Erythroblast (primary cell): ENCODE results near the gene BSCL2.

Experiments used
- GATA1 ChIP-seq: IDR thresholded peaks from 2 replicates; pipeline ENCODE4 v1.6.1; 2011; ENCODE audit warnings: low read depth, mild to moderate bottlenecking, control low read depth, low read length, moderate library complexity
- POLR2A ChIP-seq: IDR thresholded peaks from 2 replicates; pipeline ENCODE4 v1.6.1; 2011; ENCODE audit warnings: mild to moderate bottlenecking, low read length

DNA sequence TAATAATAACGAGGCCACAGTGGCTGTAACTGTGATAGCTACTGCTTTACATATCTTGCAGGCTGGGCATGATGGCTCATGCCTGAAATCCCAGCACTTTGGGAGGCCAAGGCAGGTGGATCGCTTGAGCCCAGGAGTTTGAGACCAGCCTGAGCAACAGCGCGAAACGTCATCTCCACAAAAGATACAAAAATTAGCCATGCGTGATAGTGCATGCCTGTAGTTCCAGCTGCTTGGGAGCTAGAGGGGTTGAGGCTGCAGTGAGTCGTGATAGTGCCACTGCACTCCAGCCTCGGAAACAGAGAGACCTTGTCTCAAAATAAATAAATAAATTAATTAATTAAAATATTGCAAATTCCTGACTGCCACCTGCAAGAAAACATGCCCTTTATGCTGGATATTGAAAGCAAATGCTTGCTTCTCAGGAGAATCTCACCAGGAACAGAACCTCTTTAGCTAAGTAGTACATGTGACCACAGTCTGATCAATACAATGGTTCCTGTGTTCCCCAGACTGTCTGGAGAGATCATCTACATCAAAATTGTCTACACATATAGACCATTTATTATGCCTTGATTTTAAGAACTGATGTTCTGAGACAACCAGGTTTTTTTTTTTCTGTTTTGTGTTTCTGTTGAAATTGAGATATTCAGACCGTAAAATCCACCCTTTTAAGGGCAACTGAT is 40.4 kb upstream of the BSCL2 start:
- no peak for TF ChIP-seq POLR2A
- TF ChIP-seq GATA1: no peak
